ENCODE data around the gene BTF3L4.
A peak's percentile ranks its signal among the peaks of the same experiment; 100 is the strongest.
"Not testable (repeated sequence)": the region's sequence is repeated elsewhere in the genome, so short reads cannot be mapped to it uniquely, and the experiment has no call there.

The BTF3L4 gene

DNA sequence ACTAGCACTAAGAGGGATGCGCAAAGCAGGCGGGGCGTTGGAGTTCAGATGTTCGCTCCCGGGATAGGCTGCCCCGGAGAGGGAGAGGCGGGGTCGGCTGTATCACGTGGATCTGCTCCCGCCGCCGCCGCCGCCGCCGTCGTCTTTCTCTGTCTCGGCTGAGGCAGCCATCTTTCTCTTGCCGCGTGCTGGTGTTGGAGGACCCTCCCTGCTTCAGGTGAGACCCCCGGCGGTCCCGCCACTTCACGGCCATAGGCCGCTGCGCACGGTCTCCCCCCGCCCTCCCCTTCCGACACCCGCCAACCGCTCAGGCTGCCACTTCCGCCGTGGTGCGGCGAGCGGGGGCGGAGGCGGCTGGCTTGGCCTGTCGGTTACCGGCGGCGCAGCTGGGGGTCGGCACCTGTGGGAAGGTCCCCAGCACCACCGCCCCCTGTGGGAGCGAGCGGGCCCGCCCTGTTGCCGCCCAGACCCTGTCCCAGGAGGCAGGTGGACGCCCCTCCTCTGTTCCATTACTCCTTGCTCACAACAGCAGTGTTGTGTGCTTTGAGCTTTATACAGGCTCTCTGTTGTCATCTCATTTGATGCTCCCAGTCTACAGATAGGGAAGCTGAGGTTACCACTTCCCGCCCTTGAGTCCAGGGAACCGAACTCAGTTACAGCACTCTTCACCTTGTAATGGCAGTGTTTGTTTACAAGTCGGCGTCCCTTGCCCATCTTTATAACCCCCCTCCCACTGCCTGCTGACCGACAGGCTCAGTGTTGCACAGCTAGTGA, at the start of gene BTF3L4:
Gene BTF3L4 (plus strand): TSS at position 133 of the 774 bp plus-strand sequence. CDS start 3,553 bp downstream, outside the sequence.
- TF ChIP-seq, protein P1, sequence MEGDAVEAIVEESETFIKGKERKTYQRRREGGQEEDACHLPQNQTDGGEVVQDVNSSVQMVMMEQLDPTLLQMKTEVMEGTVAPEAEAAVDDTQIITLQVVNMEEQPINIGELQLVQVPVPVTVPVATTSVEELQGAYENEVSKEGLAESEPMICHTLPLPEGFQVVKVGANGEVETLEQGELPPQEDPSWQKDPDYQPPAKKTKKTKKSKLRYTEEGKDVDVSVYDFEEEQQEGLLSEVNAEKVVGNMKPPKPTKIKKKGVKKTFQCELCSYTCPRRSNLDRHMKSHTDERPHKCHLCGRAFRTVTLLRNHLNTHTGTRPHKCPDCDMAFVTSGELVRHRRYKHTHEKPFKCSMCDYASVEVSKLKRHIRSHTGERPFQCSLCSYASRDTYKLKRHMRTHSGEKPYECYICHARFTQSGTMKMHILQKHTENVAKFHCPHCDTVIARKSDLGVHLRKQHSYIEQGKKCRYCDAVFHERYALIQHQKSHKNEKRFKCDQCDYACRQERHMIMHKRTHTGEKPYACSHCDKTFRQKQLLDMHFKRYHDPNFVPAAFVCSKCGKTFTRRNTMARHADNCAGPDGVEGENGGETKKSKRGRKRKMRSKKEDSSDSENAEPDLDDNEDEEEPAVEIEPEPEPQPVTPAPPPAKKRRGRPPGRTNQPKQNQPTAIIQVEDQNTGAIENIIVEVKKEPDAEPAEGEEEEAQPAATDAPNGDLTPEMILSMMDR (conservative IDR thresholded peaks at IDR 0.05; ENCODE audit: low read depth, low read length) = no peak
- peak; percentile 72 for DNase-seq (ENCODE audit: low read depth)
- H3K4me3 ChIP-seq (ENCODE audit: low read length) = peak within 1 kb of the TSS; percentile 70

DNA sequence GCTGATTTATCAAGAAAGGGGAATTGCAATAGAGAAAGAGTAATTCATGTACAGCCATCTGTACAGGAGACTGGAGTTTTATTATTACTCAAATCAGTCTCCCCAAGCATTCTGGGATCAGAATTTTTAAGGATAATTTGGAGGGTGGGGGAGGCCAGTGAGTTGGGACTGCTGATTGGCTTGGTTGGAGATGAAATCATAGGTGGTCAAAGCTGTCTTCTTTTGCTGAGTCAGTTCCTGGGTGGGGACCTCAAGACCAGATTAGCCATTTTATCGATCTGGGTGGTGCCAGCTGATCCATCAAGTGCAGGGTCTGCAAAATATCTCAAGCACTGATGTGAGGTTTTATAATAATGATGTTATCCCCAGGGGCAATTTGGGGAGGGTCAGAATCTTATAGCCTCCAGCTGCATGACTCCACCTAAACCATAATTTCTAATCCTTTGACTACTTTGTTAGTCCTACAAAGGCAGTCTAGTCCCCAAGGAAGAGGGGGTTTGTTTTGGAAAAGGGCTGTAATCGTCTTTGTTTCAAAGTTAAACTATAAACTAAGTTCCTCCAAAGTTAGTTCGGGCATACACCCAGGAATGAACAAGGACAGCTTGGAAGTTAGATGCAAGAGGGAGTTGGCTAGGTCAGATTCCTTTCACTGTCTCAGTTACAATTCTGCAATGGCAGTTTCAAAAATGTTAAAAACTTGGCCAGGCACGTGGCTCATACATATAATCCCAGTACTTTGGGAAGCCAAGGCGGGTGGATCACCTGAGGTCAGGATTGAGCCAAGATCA, 48.7 kb upstream of the BTF3L4 start:
- TF ChIP-seq, protein P1 (conservative IDR thresholded peaks at IDR 0.05; ENCODE audit: low read depth, low read length) = no peak
- no peak overlapping the region for H3K4me3 ChIP-seq (ENCODE audit: low read length)
- DNase-seq (ENCODE audit: low read depth) = no peak

DNA sequence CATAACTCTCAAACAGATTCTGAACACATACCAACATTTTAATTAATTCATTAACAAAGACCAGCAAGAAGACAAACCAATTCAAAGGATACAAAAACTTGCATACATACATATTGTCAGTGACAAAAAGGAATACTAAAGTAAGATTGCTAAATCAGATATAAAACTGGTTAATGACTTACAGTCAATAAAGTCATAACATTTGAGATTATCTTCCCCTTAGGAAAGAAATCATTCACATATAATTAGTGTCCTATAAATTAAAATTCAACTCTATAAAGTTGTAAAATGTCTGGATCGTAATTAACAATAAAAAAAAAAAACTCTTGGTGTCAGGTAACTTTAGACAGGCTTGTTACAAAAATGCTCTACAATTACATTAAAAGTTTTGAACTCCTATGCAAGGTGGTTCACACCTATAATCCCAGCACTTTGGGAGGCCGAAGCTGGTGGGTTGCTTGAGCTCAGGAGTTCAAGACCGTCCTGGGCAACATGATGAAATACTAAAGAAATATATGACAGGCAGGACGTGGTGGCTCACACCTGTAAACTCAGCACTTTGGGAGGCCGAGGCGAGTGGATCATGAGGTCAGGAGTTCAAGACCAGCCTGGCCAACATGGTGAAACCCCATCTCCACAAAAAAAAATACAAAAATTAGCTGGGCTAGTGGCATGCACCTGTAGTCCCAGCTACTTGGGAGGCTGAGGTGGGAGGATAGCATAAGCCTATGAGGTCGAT, 47.9 kb upstream of the BTF3L4 start:
- no peak overlapping the region for H3K4me3 ChIP-seq (ENCODE audit: low read length)
- DNase-seq (ENCODE audit: low read depth) = no peak
- TF ChIP-seq, protein P1 (conservative IDR thresholded peaks at IDR 0.05; ENCODE audit: low read depth, low read length) = no peak

DNA sequence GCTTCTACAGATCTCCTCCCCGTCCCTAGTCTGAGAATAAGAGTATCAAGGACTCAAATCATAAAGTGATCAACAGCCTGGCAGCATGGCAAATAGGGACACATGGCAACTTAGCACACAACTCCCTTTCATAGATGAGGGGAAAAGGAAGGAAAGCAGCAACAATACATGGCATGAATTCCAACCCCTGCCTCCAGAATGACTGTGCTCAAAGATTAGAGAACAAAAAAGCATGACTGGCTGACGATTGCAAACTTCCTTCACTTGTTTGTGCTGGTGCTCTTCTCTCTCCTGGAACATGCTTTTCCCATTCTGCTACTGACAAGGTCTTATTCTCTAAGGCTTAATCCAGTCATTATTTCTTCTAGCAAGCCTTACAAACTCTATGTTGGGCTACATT, 34.0 kb upstream of the BTF3L4 start:
- TF ChIP-seq, protein P1 (conservative IDR thresholded peaks at IDR 0.05; ENCODE audit: low read depth, low read length) = no peak
- no peak overlapping the region for H3K4me3 ChIP-seq (ENCODE audit: low read length)
- no peak for DNase-seq (ENCODE audit: low read depth)

DNA sequence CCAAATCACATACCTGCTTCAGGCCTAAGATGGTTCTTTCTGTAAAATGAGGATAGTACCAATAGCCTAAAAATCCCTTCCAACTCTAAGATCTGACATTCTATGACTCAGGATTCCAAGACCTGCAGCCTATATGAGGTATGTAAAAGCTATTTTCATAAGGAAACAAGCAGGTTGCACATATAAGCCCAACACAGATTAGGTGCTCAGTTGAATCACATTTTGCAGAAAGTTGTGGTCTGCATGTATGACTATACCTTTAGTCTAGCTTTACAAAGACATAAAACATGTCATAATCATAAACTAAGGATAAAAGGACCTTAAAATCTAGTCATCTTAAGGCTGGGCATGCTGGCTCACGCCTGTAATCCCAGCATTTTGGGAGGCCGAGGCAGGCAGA, 29.8 kb upstream of the BTF3L4 start:
- TF ChIP-seq, protein P1 (conservative IDR thresholded peaks at IDR 0.05; ENCODE audit: low read depth, low read length) = no peak
- no peak overlapping the region for H3K4me3 ChIP-seq (ENCODE audit: low read length)
- no peak for DNase-seq (ENCODE audit: low read depth)

DNA sequence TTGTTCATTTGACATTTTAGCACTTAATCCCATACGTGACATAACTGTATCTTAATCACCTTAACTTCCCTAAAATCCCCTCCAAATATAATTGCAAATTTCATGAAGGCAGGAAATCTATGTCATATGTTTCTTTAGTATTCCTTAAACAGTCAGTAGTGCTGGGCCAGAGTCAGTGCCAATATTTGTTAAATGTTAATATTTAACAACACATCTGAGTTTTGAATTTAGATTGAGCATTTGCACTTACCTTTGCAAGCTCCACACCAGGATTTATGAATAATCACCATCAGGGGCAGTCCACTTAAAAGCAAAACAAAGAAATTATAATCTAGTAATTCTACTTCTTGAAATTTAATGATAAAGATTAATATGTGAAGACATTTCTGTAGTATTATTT, 27.8 kb upstream of the BTF3L4 start:
- no peak for DNase-seq (ENCODE audit: low read depth)
- no peak overlapping the region for H3K4me3 ChIP-seq (ENCODE audit: low read length)
- TF ChIP-seq, protein P1 (conservative IDR thresholded peaks at IDR 0.05; ENCODE audit: low read depth, low read length) = no peak

DNA sequence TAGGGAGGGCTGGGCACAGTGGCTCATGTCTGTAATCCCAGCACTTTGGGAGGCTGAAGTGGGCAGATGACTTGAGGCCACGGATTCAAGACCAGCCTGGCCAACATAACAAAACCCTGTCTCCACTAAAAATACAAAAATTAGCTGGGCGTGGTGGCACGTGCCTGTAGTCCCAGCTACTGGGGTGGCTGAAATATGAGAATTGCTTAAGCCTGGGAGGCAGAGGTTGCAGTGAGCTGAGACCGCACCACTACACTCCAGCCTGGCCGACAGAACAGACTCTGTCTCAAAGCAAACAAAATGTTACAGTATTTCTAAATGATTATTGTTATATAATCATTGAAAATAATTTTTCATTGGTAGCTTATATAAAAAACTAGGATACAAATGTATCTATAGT, 27.3 kb upstream of the BTF3L4 start:
- H3K4me3 ChIP-seq (ENCODE audit: low read length); DNase-seq (ENCODE audit: low read depth): not testable (repeated sequence)

Measured in retinal pigment epithelial cell (primary cell).